Activated gamma-delta T cell treated with anti-CD3 and anti-CD28 coated beads, Interleukin-2, amount 50 U/mL, for 16 hours (primary cell): ENCODE results near the gene IL37.

Source experiments
- DNase-seq: peaks from one replicate; pipeline ENCODE4 v3.0.0-alpha.2; 2020; ENCODE audit warnings: low read depth

The IL37 gene

DNA sequence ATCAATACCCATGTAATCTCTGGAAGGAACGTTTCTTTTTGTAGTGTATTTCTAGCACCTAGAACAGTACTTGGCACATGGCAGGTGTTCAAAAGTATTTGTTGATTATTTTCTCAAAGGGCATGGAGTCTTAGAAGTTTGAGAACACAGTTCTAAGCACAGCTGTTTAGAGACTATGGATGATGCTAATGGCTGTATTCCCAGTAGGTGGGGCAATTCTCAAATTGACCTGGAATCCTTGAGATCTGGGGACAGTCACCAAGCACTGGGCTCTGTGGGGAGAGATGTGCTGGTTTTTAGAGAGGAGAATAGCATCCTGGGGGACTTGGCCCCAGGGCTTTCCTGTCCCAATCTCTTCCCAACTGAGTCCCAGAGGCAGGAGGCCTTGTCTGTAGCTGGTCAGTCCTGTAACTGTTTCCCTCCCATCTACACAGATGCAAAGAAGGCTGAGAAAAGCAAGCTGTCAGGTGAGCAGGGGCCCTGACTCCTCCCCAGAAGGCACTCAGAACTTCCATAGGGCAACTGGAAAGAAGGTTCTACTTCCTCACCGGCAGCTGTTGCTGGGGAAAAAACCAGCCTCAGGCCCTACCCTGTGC, 49.4 kb downstream of the IL37 start:
- no peak for DNase-seq

DNA sequence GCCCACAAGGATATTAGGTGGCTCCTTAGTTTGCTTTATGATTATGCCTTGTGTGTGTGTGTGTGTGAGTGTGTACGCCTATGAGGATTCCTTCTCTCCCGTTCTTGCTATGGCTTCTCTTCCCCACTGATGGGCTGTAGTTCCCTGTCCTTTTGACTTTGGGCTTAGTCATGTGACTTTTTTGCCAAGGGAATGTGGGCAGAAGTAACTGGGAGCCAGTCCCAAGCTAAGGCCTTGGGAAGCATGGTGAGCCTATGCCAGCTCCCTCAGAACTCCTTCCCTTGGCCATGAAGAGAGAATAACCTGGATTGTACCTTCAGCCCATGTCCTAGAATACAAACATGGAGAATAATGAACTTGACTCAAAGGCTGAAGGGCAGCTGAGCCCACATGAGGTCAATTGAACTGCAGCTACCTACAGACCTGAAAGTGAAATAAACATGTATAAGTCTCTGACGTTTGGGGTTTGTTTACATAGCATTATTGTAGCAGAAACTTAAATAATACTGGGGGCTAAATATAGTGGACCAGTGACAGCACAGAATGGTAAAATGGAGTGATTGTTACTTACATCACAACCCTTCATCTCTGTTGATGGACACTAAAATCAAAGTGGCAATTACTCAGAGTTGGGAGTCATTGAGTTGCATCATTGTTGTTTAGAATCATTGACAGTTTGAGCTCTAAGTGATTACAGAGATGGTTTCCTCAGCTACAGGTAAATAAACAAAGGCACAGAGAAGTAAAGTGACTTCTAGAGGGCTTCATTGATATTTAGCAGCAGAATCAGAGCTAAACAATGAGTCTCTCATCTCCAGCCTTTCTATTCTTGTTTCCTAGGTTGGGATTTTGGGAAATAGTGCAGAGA, 51.6 kb downstream of the IL37 start:
- DNase-seq, result no peak

GRCh38 chr2:112967023-112967422, 56.1 kb downstream of the IL37 start:
- DNase-seq, result no peak
